ENCODE data around the gene CPPED1.

DNA sequence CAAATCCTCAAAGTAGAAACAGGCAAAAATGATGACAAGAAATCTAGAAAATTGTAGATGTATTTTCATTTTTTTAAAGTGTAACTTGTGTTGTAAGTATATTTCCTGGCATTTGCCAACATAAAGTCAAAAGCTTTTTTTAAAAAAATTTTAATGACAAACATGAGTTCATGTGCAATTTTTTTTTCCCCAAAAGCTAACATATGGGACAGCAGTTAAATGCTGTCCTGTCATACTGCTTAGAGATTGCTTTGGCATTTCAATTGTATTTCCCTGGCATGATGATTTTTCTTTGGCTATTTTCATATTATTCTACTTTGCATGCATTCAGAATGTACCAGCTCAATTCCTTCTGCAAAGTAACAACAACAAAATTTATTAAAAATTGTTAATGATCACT lies 24.5 kb upstream of the CPPED1 start:
- TF ChIP-seq, protein P1, sequence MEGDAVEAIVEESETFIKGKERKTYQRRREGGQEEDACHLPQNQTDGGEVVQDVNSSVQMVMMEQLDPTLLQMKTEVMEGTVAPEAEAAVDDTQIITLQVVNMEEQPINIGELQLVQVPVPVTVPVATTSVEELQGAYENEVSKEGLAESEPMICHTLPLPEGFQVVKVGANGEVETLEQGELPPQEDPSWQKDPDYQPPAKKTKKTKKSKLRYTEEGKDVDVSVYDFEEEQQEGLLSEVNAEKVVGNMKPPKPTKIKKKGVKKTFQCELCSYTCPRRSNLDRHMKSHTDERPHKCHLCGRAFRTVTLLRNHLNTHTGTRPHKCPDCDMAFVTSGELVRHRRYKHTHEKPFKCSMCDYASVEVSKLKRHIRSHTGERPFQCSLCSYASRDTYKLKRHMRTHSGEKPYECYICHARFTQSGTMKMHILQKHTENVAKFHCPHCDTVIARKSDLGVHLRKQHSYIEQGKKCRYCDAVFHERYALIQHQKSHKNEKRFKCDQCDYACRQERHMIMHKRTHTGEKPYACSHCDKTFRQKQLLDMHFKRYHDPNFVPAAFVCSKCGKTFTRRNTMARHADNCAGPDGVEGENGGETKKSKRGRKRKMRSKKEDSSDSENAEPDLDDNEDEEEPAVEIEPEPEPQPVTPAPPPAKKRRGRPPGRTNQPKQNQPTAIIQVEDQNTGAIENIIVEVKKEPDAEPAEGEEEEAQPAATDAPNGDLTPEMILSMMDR (IDR thresholded peaks at IDR 0.05), result no peak
- TF ChIP-seq EP300 (IDR thresholded peaks at IDR 0.05), result no peak
- no peak for TF ChIP-seq POLR2A (IDR thresholded peaks at IDR 0.05)
- no peak for TF ChIP-seq POLR2AphosphoS5 (IDR thresholded peaks at IDR 0.05)

Measured in stomach (tissue), 4 donors.